Measurements from ENCODE around the gene TRIP11.

Gene TRIP11

GRCh38 chr14:91977884-91978283, 62.0 kb downstream of the TRIP11 start:
- Histone ChIP-seq H3K14ac (ENCODE audit: low read length) (no peak overlapping the region), H2AFZ (ENCODE audit: insufficient read depth, low read length, poor library complexity) (no peak overlapping the region), H3K4ac (ENCODE audit: low read depth, low read length) (no peak overlapping the region), H4K8ac (ENCODE audit: low read depth, low read length) (no peak overlapping the region), H3K18ac (ENCODE audit: low read length) (no peak overlapping the region), H3K4me2 (ENCODE audit: low read length) (no peak overlapping the region), H2AK5ac (ENCODE audit: low read length) (no peak overlapping the region), H3K4me1 (ENCODE audit: control insufficient read depth in 1 of 2, insufficient read depth in 2 of 2, low read length in 2 of 2) (no peaks in the 10 kb centered on the region), H4K12ac (ENCODE audit: low read depth, low read length) (no peak overlapping the region), H4K91ac (ENCODE audit: low read depth, low read length) (no peak overlapping the region), H2BK120ac (ENCODE audit: insufficient read depth, low read length, poor library complexity) (no peak overlapping the region), H3K9me3 (ENCODE audit: insufficient read depth, low read depth, low read length) (no peaks in the 10 kb centered on the region), H3K9ac (ENCODE audit: low read length) (no peak overlapping the region), H3K23ac (ENCODE audit: low read length) (no peak overlapping the region), H3K79me2 (ENCODE audit: control insufficient read depth, insufficient read depth, low read length, poor library complexity) (no peaks in the 10 kb centered on the region), H3K4me3 (ENCODE audit: low read depth, low read length) (no peak overlapping the region), H3K36me3 (ENCODE audit: control insufficient read depth in 1 of 2, insufficient read depth in 2 of 2, low read length in 2 of 2) (peaks cover 0 to 2% of the 10 kb centered on the region in 2 experiments), H3K27me3 (ENCODE audit: insufficient read depth, low read length) (no peaks in the 10 kb centered on the region), H3K79me1 (ENCODE audit: low read length) (no peaks in the 10 kb centered on the region), H2BK5ac (ENCODE audit: low read depth, low read length, poor library complexity) (no peak overlapping the region), H3K27ac (ENCODE audit: low read depth, low read length) (no peak overlapping the region), H2BK12ac (ENCODE audit: low read length) (no peak overlapping the region)
- DNase-seq: no peak
- whole genome bisulfite sequencing (ENCODE audit: extremely low coverage, insufficient coverage, insufficient read length): no CpG with 5 or more reads among the region's 5 CpGs

DNA sequence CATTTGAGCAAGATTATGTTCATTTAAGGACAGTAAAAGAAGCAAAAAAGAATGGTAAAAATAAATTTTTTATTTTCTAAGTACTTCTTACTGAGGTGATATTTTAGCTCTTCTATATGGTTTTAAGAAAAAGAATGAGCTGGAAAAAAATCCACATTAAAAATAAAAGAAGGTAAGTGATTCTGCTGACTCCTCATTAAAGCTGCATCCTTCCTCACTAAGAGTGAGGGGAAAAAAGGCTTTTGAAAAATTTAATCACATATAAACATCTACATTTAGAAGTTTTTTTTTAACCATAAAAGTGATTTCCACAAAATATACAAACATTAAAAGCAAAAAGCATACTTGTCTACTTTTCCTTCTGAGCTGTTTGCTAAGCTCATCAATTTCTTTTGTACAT, 64.1 kb downstream of the TRIP11 start:
- Histone ChIP-seq H4K91ac (ENCODE audit: low read depth, low read length) (no peak overlapping the region), H3K23ac (ENCODE audit: low read length) (no peak overlapping the region), H3K79me1 (ENCODE audit: low read length) (no peaks in the 10 kb centered on the region), H2BK12ac (ENCODE audit: low read length) (no peak overlapping the region), H3K18ac (ENCODE audit: low read length) (no peak overlapping the region), H3K27me3 (ENCODE audit: insufficient read depth, low read length) (no peaks in the 10 kb centered on the region), H3K9ac (ENCODE audit: low read length) (no peak overlapping the region), H3K27ac (ENCODE audit: low read depth, low read length) (no peak overlapping the region), H3K4me1 (ENCODE audit: control insufficient read depth in 1 of 2, insufficient read depth in 2 of 2, low read length in 2 of 2) (no peaks in the 10 kb centered on the region), H2AK5ac (ENCODE audit: low read length) (no peak overlapping the region), H3K79me2 (ENCODE audit: control insufficient read depth, insufficient read depth, low read length, poor library complexity) (no peaks in the 10 kb centered on the region), H4K12ac (ENCODE audit: low read depth, low read length) (no peak overlapping the region), H4K8ac (ENCODE audit: low read depth, low read length) (no peak overlapping the region), H3K9me3 (ENCODE audit: insufficient read depth, low read depth, low read length) (no peaks in the 10 kb centered on the region), H3K14ac (ENCODE audit: low read length) (no peak overlapping the region), H3K4me3 (ENCODE audit: low read depth, low read length) (no peak overlapping the region), H2AFZ (ENCODE audit: insufficient read depth, low read length, poor library complexity) (no peak overlapping the region), H3K4me2 (ENCODE audit: low read length) (no peak overlapping the region), H2BK120ac (ENCODE audit: insufficient read depth, low read length, poor library complexity) (no peak overlapping the region), H3K36me3 (ENCODE audit: control insufficient read depth in 1 of 2, insufficient read depth in 2 of 2, low read length in 2 of 2) (peaks cover 0 to 2% of the 10 kb centered on the region in 2 experiments), H2BK5ac (ENCODE audit: low read depth, low read length, poor library complexity) (no peak overlapping the region), H3K4ac (ENCODE audit: low read depth, low read length) (no peak overlapping the region)
- DNase-seq: no peak

DNA sequence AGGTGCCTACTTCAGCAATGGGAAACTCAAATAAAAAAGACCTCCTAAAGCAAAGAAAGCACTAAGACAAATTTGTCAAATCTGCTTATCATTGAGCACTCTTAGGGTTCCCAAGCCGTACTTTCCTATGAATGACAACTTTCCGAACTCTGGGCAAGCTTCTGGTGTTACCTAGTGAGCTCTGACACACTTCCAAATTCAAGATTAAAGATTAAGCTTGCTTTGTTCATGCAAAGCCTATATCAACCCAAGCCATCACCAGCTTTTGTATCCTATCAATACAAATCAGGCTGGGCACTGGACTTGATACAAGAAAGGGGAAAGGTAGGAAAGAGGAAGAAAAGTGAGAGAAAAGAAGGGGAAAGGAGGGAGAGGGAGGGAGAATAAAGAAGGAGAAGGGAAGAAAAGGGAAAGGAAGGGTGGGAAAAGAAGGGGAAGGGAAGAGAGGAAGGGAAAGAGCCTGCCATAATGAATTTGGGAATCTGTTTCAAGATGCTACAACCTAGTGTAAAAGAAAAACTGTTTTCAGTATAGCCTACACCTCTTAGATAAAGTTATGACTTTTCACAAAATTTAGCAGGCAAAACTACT, 68.6 kb downstream of the TRIP11 start:
- no CpG with 5 or more reads among the region's 2 CpGs for WGBS (ENCODE audit: extremely low coverage, insufficient coverage, insufficient read length)
- Histone ChIP-seq H3K27me3 (ENCODE audit: insufficient read depth, low read length) (no peaks in the 10 kb centered on the region), H3K4me1 (ENCODE audit: control insufficient read depth in 1 of 2, insufficient read depth in 2 of 2, low read length in 2 of 2) (no peaks in the 10 kb centered on the region), H3K4me3 (ENCODE audit: low read depth, low read length) (no peak overlapping the region), H2AFZ (ENCODE audit: insufficient read depth, low read length, poor library complexity) (no peak overlapping the region), H2BK120ac (ENCODE audit: insufficient read depth, low read length, poor library complexity) (no peak overlapping the region), H3K36me3 (ENCODE audit: control insufficient read depth in 1 of 2, insufficient read depth in 2 of 2, low read length in 2 of 2) (peaks cover 5 to 8% of the 10 kb centered on the region in 2 experiments), H3K27ac (ENCODE audit: low read depth, low read length) (no peak overlapping the region), H3K14ac (ENCODE audit: low read length) (no peak overlapping the region), H3K4me2 (ENCODE audit: low read length) (no peak overlapping the region), H2AK5ac (ENCODE audit: low read length) (no peak overlapping the region), H4K91ac (ENCODE audit: low read depth, low read length) (no peak overlapping the region), H2BK12ac (ENCODE audit: low read length) (no peak overlapping the region), H3K4ac (ENCODE audit: low read depth, low read length) (no peak overlapping the region), H2BK5ac (ENCODE audit: low read depth, low read length, poor library complexity) (no peak overlapping the region), H3K79me1 (ENCODE audit: low read length) (no peaks in the 10 kb centered on the region), H4K8ac (ENCODE audit: low read depth, low read length) (no peak overlapping the region), H3K9ac (ENCODE audit: low read length) (no peak overlapping the region), H4K12ac (ENCODE audit: low read depth, low read length) (no peak overlapping the region), H3K23ac (ENCODE audit: low read length) (no peak overlapping the region), H3K9me3 (ENCODE audit: insufficient read depth, low read depth, low read length) (no peaks in the 10 kb centered on the region), H3K79me2 (ENCODE audit: control insufficient read depth, insufficient read depth, low read length, poor library complexity) (no peaks in the 10 kb centered on the region), H3K18ac (ENCODE audit: low read length) (no peak overlapping the region)
- no peak for DNase-seq

GRCh38 chr14:91968280-91968679, 71.6 kb downstream of the TRIP11 start:
- H4K91ac ChIP-seq (ENCODE audit: low read depth, low read length): no peak overlapping the region
- H3K27ac ChIP-seq (ENCODE audit: low read depth, low read length): no peak overlapping the region
- H2BK12ac ChIP-seq (ENCODE audit: low read length): no peak overlapping the region
- H3K4ac ChIP-seq (ENCODE audit: low read depth, low read length): no peak overlapping the region
- H3K27me3 ChIP-seq (ENCODE audit: insufficient read depth, low read length): no peaks in the 10 kb centered on the region
- no peaks in the 10 kb centered on the region for H3K79me1 ChIP-seq (ENCODE audit: low read length)
- WGBS (ENCODE audit: extremely low coverage, insufficient coverage, insufficient read length): no CpG with 5 or more reads among the region's 6 CpGs
- H3K23ac ChIP-seq (ENCODE audit: low read length): no peak overlapping the region
- no peak overlapping the region for H2AK5ac ChIP-seq (ENCODE audit: low read length)
- no peak overlapping the region for H3K18ac ChIP-seq (ENCODE audit: low read length)
- DNase-seq: no peak
- no peak overlapping the region for H3K9ac ChIP-seq (ENCODE audit: low read length)
- no peaks in the 10 kb centered on the region for H3K9me3 ChIP-seq (ENCODE audit: insufficient read depth, low read depth, low read length)
- H4K8ac ChIP-seq (ENCODE audit: low read depth, low read length): no peak overlapping the region
- H2AFZ ChIP-seq (ENCODE audit: insufficient read depth, low read length, poor library complexity): no peak overlapping the region
- no peak overlapping the region for H2BK5ac ChIP-seq (ENCODE audit: low read depth, low read length, poor library complexity)
- no peak overlapping the region for H3K4me2 ChIP-seq (ENCODE audit: low read length)
- no peaks in the 10 kb centered on the region for H3K79me2 ChIP-seq (ENCODE audit: control insufficient read depth, insufficient read depth, low read length, poor library complexity)
- H3K4me3 ChIP-seq (ENCODE audit: low read depth, low read length): no peak overlapping the region
- no peak overlapping the region for H3K14ac ChIP-seq (ENCODE audit: low read length)
- H3K4me1 ChIP-seq (ENCODE audit: control insufficient read depth in 1 of 2, insufficient read depth in 2 of 2, low read length in 2 of 2): no peaks in the 10 kb centered on the region
- H4K12ac ChIP-seq (ENCODE audit: low read depth, low read length): no peak overlapping the region
- peaks cover 6% of the 10 kb centered on the region in 2 experiments for H3K36me3 ChIP-seq (ENCODE audit: control insufficient read depth in 1 of 2, insufficient read depth in 2 of 2, low read length in 2 of 2)
- H2BK120ac ChIP-seq (ENCODE audit: insufficient read depth, low read length, poor library complexity): no peak overlapping the region
